Right lung (tissue), 5 donors: ENCODE results near the gene TBATA. TPM values are rescaled to one million over a fixed set of nuclear protein-coding genes. Genes with fewer than 3 reads are reported as not detected.

Experiments used
- DNase-seq, 2 donors: peaks; one replicate each; pipeline ENCODE4 v3.0.0-alpha.2; 2013
- polyA plus RNA-seq, 5 donors: library from polyadenylated mRNA; unstranded; fragments of 120-200 nt; gene quantifications; one replicate each; pipeline versions ENCODE4 v1.2.1 to v1.2.3, GENCODE V29; 2013; ENCODE audit warnings: inconsistent platforms in 1 of 5, low replicate concordance in 1 of 5; ENCODE audit not compliant: insufficient read length in 5 of 5, insufficient read depth in 1 of 5

The TBATA gene
- polyA plus RNA-seq, 5 donors: 0.13 TPM; not detected in 4

GRCh38 chr10:70762441-70763175 is 22.6 kb downstream of the TBATA start:
- DNase-seq: no peak

GRCh38 chr10:70761727-70762350 is 23.3 kb downstream of the TBATA start:
- DNase-seq: no peak

GRCh38 chr10:70761031-70761601 is 24.1 kb downstream of the TBATA start:
- peak in 1 of 2 donors; percentile 78 for DNase-seq

DNA sequence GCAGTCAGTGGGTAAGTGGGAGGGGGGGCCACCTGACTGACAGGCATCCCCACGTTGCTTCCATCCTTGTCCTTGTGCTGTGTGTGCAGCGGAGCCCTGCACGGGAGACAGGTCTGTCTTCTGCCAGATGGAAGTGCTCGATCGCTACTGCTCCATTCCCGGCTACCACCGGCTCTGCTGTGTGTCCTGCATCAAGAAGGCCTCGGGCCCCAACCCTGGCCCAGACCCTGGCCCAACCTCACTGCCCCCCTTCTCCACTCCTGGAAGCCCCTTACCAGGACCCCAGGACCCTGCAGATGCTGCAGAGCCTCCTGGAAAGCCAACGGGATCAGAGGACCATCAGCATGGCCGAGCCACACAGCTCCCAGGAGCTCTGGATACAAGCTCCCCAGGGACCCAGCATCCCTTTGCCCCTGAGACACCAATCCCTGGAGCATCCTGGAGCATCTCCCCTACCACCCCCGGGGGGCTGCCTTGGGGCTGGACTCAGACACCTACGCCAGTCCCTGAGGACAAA is 24.8 kb downstream of the TBATA start:
- DNase-seq: no peak

- DNase-seq: no peak
These were observed 25.4 kb downstream of the TBATA start for GRCh38 chr10:70759781-70760180.

DNA sequence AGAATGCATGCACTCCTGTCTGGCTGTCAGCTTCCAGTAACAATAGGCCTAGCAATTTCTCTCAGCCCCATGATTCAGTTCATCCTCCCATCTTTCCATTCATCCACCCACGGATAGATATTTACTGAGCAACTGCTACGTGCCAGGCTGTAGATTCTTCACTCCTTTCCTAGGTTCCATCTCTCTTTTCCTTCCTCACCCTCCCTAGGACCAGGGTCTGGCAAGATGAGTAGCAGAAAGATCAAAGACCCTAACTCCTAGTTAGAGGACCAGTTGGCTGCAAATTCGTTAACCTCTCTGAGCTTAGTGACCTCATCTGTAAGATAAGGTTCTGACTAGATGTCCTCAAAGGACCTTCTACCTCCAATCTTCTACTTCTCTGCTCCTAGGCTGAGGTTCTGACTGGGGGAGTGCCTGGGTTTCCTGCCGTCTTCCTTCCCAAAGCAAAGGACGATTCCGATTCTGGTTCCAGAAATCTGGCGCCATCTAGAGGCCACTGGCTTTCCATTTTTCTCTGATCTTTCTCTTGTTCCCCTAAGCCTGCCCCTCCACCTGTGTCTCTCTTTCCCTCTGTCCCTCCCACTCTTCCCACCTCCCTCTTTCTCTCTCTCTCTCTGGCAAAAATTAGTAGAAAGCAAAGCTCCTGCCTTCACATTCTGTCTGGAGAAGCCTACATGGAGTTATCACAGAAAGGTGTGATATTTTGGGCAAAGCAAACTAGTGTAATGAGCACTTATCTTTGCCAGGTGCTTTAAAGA is 26.2 kb downstream of the TBATA start:
- peak; percentile 56 to 82 for DNase-seq

GRCh38 chr10:70757856-70758255 is 27.3 kb downstream of the TBATA start:
- no peak for DNase-seq

DNA sequence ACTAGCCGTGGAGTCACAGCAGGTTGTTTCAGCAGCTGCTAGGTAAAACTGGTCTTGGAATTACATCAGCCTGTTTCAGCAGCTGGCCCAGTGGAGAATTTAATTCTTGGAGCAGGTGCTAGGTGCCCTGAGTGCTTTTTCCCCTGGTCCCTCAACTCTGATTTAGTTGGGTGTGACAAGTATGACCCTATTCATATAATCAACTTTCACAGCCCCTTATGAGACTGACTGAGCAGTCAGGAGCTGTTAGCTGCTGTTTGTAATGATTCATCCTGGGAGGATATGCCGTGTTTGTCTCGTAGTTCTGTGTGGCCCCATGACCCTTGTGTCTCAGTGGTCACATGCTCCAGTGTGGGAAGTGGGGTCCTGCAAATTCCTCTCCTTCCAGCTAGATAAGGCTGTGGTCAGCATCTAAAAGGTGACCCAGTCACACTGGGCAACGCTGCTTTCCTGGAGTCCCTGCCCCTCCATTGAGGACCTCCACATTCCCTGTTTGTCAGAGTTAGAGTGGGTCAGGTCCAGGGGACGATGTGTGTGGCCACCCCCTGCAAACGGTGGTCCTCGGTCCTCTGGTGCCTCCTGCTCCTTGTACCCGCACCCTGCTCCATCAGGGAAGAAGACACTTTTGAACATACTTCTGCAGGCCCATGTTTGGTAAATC is 28.3 kb downstream of the TBATA start:
- no peak for DNase-seq

DNA sequence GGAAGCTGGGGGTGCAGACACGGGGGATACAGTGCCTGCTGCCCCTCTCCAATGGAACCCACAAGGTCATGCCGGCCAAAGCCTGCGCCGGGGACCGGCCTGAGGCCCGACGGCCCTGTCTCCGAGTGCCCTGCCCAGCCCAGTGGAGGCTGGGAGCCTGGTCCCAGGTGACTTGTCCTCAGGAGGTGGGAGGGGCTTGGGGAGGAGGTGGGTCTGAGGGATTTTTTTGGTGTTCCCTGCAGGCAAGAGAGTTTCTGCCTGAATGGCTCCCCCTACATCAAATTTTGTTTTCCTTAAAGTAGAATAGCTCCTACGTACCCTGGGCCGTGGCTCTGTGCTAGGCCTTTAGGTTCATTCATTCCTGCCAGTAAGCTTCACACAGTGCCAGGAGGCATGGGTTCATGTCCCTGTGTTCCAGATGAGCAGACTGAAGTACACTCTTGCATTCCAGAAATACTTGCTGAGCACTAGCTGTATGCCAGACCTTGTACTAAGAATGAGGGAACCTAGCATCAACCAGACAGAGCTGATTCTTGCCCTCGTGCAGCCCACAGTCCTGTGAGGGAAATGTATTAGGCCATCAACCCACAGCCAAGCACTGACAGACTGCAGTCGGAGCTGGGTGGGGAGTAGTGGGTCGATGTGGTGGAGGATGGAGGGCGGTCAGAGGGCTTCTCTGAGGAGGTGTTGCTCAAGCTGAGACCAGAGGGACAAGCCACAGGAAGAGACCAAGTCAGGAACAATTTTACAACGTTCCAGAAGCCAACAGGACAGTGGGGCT is 31.1 kb downstream of the TBATA start:
- no peak for DNase-seq

- DNase-seq: no peak
These were observed 32.0 kb downstream of the TBATA start for GRCh38 chr10:70753026-70753663.

GRCh38 chr10:70752571-70752970 is 32.6 kb downstream of the TBATA start:
- DNase-seq: no peak

DNA sequence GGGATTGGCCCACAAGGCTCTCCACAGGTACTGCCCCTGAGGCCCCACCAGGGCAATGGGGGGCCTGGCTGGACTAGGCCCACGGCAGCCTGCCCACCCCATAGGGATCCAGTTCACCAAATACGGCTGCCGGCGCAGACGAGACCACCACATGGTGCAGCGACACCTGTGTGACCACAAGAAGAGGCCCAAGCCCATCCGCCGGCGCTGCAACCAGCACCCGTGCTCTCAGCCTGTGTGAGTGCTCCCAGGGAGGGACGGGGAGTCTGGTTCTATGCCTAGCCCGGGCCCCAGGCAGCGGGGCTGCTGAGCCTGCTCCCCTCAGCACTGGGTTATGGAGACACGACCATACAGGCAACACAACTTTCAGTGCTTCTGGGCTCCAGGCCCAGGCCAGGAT is 33.2 kb downstream of the TBATA start:
- no peak for DNase-seq

DNA sequence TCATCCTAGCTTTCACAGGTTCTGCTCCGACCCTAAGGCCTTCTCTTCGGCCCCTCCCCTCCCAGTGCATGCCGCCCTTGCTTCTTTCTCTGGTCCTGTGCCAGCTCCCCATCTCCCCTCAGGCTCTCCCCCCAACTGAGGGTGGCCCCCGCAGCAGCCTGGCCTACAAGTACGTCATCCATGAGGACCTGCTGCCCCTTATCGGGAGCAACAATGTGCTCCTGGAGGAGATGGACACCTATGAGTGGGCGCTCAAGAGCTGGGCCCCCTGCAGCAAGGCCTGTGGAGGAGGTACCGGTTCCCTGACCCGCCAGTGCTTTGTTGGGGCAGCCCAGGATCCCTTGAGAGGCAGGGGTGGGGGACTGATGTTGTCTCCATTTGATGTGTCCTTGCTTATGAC is 33.8 kb downstream of the TBATA start:
- no peak for DNase-seq

- no peak for DNase-seq
These were observed 34.9 kb downstream of the TBATA start for GRCh38 chr10:70750156-70750703.

GRCh38 chr10:70749756-70750155 is 35.4 kb downstream of the TBATA start:
- no peak for DNase-seq

GRCh38 chr10:70748801-70749573 is 36.2 kb downstream of the TBATA start:
- no peak for DNase-seq

DNA sequence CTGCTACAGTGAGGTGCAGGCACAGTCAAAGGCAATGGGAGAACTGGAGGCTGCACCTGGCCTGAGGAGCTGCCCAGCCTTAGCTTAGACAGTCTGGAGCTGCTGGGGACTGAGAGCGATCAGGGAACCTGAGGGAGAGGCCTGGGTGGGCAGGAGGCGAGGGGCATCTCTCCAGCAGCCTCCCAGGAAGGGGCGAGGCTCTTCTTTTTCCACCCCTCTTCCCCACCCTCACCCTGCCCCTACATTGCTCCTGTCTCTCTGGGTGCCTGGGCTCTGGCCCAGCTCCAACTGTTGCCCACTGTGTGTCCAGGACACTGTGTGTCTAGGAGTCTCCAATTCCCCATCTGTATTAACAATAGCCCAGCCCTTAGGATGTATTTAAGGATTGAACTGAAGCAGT is 36.9 kb downstream of the TBATA start:
- DNase-seq: no peak

GRCh38 chr10:70747192-70747965 is 37.8 kb downstream of the TBATA start:
- DNase-seq: no peak
